ENCODE measurements around the gene ASCL3. TPM values are rescaled to one million over a fixed set of nuclear protein-coding genes. Genes with fewer than 3 reads are reported as not detected.
A peak's percentile ranks its signal among the peaks of the same experiment; 100 is the strongest.

ASCL3 gene
- total RNA-seq, 1 experiment from 2014 or later, result not detected

- no peak overlapping the region for H3K27ac ChIP-seq (ENCODE audit: low read depth, low read length, poor library complexity, severe bottlenecking)
- H3K27me3 ChIP-seq (replicated peaks; ENCODE audit: insufficient read depth, low read depth, low read length, poor library complexity), result no peaks in the 10 kb centered on the region
- no peaks in the 10 kb centered on the region for H3K4me1 ChIP-seq (ENCODE audit: insufficient read depth, low read length, poor library complexity, severe bottlenecking)
- DNase-seq (ENCODE audit: low spot score), result no peak
- no peaks in the 10 kb centered on the region for H3K9me3 ChIP-seq (ENCODE audit: low read depth, low read length, poor library complexity, severe bottlenecking)
- intact Hi-C loops (cut with micrococcal nuclease; ENCODE audit: unreplicated experiment), result no loop called here
- H3K4me3 ChIP-seq (ENCODE audit: low read depth, low read length, poor library complexity, severe bottlenecking), result no peak overlapping the region
- ChIA-PET POLR2A (ENCODE audit: low non-redundant PET) (interaction anchor here (0.7 kb wide), 1 partner anchor 51 kb away, joined by 10 read pairs; no protein-coding TSS in a partner anchor), CTCF (interaction anchor here (0.7 kb wide), 1 partner anchor 255 kb away, joined by 10 read pairs; no protein-coding TSS in a partner anchor)
- no TSS peak for BruUV-seq (replicated peaks)
- no peaks in the 10 kb centered on the region for H3K36me3 ChIP-seq (ENCODE audit: insufficient read depth, low read length, poor library complexity, severe bottlenecking)
- TF ChIP-seq EZH2 (IDR thresholded peaks at IDR 0.05; ENCODE audit: borderline replicate concordance, low read depth, low read length, poor library complexity, severe bottlenecking) (no peak), CTCF (conservative IDR thresholded peaks at IDR 0.05; ENCODE audit: low read depth, low read length) (no peak)
Observed at GRCh38 chr11:8925711-8926110, 17.1 kb downstream of the ASCL3 start.

GRCh38 chr11:8922691-8923090 lies 20.1 kb downstream of the ASCL3 start:
- peaks cover 21% of the 10 kb centered on the region for H3K36me3 ChIP-seq (ENCODE audit: insufficient read depth, low read length, poor library complexity, severe bottlenecking)
- no peaks in the 10 kb centered on the region for H3K27me3 ChIP-seq (replicated peaks; ENCODE audit: insufficient read depth, low read depth, low read length, poor library complexity)
- intact Hi-C loops (cut with micrococcal nuclease; ENCODE audit: unreplicated experiment), result no loop called here
- no peak overlapping the region for H3K4me3 ChIP-seq (ENCODE audit: low read depth, low read length, poor library complexity, severe bottlenecking)
- TF ChIP-seq CTCF (conservative IDR thresholded peaks at IDR 0.05; ENCODE audit: low read depth, low read length) (no peak), EZH2 (IDR thresholded peaks at IDR 0.05; ENCODE audit: borderline replicate concordance, low read depth, low read length, poor library complexity, severe bottlenecking) (no peak)
- no peak overlapping the region for H3K27ac ChIP-seq (ENCODE audit: low read depth, low read length, poor library complexity, severe bottlenecking)
- ChIA-PET POLR2A (ENCODE audit: low non-redundant PET) (no interaction called here), CTCF (interaction anchor here (0.5 kb wide), 1 partner anchor 118 kb away, joined by 4 read pairs; no protein-coding TSS in a partner anchor)
- H3K4me1 ChIP-seq (ENCODE audit: insufficient read depth, low read length, poor library complexity, severe bottlenecking), result no peaks in the 10 kb centered on the region
- no TSS peak for BruUV-seq (replicated peaks)
- no peaks in the 10 kb centered on the region for H3K9me3 ChIP-seq (ENCODE audit: low read depth, low read length, poor library complexity, severe bottlenecking)
- no peak for DNase-seq (ENCODE audit: low spot score)

- no peaks in the 10 kb centered on the region for H3K9me3 ChIP-seq (ENCODE audit: low read depth, low read length, poor library complexity, severe bottlenecking)
- peaks cover 27% of the 10 kb centered on the region for H3K36me3 ChIP-seq (ENCODE audit: insufficient read depth, low read length, poor library complexity, severe bottlenecking)
Observed at GRCh38 chr11:8917157-8917825, 25.5 kb downstream of the ASCL3 start.

More at GRCh38 chr11:8917157-8917825, 25.5 kb downstream of the ASCL3 start:
- intact Hi-C loops (cut with micrococcal nuclease; ENCODE audit: unreplicated experiment), result no loop called here
- no peak overlapping the region for H3K4me3 ChIP-seq (ENCODE audit: low read depth, low read length, poor library complexity, severe bottlenecking)
- BruUV-seq (replicated peaks), result no TSS peak
- DNase-seq (ENCODE audit: low spot score), result peak; percentile 62
- CTCF ChIA-PET, result interaction anchor here (1.6 kb wide), 1 partner anchor 42 kb away, joined by 5 read pairs; no protein-coding TSS in a partner anchor
- no peak for TF ChIP-seq CTCF (conservative IDR thresholded peaks at IDR 0.05; ENCODE audit: low read depth, low read length)
- no peak for TF ChIP-seq EZH2 (IDR thresholded peaks at IDR 0.05; ENCODE audit: borderline replicate concordance, low read depth, low read length, poor library complexity, severe bottlenecking)
- peaks cover 20% of the 10 kb centered on the region for H3K4me1 ChIP-seq (ENCODE audit: insufficient read depth, low read length, poor library complexity, severe bottlenecking)
- peak overlapping the region; percentile 62 for H3K27ac ChIP-seq (ENCODE audit: low read depth, low read length, poor library complexity, severe bottlenecking)
- no peaks in the 10 kb centered on the region for H3K27me3 ChIP-seq (replicated peaks; ENCODE audit: insufficient read depth, low read depth, low read length, poor library complexity)
- POLR2A ChIA-PET (ENCODE audit: low non-redundant PET), result no interaction called here

Measured in A673 (cell line).